Fibroblast of lung (primary cell): Measurements from ENCODE around the gene CFAP73.

Experiments
- EZH2 ChIP-seq: IDR thresholded peaks from 2 replicates; pipeline ENCODE4 v1.5.1; 2012; ENCODE audit warnings: low read length, control low read depth, mild to moderate bottlenecking; ENCODE audit errors: missing control alignments
- TF ChIP-seq, protein P1 (sequence below), 2 donors: IDR thresholded peaks in 1 of 2; conservative IDR thresholded peaks in 1 of 2; 1 replicate in 1 of 2; 2 replicates in 1 of 2; pipeline ENCODE4 v1.5.1; 2011 to 2012; ENCODE audit warnings: low read length in 2 of 2, control low read depth in 1 of 2, inconsistent platforms in 1 of 2, low read depth in 1 of 2, mild to moderate bottlenecking in 1 of 2

DNA sequence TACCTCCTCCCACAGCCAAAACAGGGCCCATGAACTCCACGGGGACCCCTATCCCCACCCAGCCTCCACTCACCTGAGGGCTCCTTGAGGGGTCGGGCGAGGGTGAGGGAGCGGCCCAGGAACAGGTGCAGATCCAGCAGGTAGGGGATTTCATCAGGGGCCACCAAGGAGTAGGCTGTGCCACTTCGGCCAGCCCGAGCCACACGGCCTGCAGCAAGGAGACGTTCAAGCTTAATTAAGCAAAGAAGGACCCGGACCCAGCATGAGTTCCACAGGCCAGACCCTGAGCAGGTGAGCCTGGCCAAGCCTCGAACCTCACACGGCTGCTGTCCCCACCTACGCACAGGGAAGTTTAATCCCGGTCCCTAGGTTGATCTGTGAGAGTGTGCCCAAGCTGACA lies 20.2 kb downstream of the CFAP73 start:
- TF ChIP-seq, protein P1, sequence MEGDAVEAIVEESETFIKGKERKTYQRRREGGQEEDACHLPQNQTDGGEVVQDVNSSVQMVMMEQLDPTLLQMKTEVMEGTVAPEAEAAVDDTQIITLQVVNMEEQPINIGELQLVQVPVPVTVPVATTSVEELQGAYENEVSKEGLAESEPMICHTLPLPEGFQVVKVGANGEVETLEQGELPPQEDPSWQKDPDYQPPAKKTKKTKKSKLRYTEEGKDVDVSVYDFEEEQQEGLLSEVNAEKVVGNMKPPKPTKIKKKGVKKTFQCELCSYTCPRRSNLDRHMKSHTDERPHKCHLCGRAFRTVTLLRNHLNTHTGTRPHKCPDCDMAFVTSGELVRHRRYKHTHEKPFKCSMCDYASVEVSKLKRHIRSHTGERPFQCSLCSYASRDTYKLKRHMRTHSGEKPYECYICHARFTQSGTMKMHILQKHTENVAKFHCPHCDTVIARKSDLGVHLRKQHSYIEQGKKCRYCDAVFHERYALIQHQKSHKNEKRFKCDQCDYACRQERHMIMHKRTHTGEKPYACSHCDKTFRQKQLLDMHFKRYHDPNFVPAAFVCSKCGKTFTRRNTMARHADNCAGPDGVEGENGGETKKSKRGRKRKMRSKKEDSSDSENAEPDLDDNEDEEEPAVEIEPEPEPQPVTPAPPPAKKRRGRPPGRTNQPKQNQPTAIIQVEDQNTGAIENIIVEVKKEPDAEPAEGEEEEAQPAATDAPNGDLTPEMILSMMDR (conservative IDR thresholded peaks at IDR 0.05 in 1 of 2, IDR thresholded peaks at IDR 0.05 in 1 of 2; ENCODE audit: low read depth in 1 of 2, low read length in 2 of 2): no peak
- TF ChIP-seq EZH2: no peak
